ENCODE results near the gene RFT1.

DNA sequence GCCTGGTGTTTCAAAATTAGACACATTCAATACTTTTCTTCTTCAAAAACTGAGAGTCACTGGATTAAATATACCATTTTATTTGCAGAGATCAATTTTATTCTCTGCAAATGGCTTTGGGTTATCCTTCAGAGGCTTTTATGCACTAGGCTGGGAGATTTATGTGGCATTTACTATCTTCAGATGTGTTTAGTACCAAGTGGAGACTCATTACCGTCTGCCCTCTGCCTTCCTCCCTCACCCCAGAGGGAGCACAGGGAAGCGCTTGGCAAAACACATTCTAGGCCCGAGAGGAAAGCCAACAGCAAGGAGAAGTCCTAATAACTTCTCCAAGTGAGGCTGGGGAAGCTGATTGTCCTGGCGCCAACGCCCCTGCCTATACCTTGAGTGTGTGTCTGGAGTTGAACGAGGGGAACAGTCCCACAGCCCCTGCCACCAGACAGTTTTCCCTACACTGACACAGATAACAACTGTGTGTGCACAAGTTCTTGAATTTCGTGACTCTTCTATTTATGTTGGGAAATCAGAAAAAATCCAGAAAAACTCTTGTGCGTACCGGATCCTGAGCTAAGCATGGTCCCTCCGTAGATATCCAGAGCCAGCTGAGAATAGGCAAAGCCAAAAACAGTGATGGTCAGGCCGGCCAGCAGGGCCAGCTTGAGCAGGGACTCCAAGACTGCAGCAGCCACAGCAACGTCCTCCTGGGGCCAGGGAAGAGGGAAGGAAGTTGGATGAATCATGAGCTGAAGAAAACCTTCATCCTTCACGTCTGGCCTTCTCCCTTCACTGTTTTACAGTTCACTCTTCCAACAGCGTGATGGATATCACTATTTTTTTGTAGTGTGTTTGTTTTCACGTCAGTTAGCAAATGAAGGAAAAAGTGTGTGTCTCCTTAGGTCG is 26.6 kb downstream of the RFT1 start:
- TF ChIP-seq EZH2phosphoT487 (IDR thresholded peaks at IDR 0.05; ENCODE audit: low read depth) (no peak), CTCF (IDR thresholded peaks at IDR 0.05; ENCODE audit: low read depth, low read length) (no peak)

Data from OCI-LY3 (cell line).